Measurements from ENCODE around the gene IER3IP1.
"Not testable (repeated sequence)": the region's sequence is repeated elsewhere in the genome, so short reads cannot be mapped to it uniquely, and the experiment has no call there.

IER3IP1 gene, protein sequence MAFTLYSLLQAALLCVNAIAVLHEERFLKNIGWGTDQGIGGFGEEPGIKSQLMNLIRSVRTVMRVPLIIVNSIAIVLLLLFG

DNA sequence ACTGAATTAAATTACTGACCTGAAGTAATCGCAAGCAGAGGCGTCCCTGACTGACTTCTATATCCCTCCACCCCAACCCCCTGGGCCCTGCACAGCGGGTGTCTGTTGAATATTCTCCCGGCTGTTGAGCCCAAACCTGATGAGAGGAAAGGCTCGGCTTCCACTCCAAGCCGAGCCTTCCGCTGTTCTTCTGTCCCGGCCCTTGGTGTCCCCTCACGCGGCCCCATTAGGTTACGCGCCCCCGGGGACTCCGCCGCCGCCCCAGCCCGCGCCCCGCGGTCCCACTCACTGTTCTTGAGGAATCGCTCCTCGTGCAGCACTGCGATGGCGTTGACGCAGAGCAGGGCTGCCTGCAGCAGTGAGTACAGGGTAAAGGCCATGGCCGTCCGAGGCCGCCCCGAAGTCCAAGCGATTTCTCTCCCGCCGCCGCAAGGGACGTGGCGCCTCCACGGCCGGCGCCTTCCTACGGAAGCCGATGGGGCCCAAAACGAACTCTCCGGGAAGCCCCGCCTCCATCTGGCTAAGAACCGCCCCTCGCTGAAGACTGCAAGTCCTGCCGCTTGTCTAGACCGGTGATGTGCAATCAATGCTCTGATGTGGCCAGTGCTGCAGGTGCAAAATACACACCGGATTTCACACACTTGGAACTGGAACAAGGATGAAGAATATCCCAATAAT lies at the start of gene IER3IP1:
TSS of gene IER3IP1 (minus strand) at position 467 of the 678 bp plus-strand sequence. CDS start at position 380, 87 bp downstream.
- peak; percentile 91 for DNase-seq (ENCODE audit: low spot score)

DNA sequence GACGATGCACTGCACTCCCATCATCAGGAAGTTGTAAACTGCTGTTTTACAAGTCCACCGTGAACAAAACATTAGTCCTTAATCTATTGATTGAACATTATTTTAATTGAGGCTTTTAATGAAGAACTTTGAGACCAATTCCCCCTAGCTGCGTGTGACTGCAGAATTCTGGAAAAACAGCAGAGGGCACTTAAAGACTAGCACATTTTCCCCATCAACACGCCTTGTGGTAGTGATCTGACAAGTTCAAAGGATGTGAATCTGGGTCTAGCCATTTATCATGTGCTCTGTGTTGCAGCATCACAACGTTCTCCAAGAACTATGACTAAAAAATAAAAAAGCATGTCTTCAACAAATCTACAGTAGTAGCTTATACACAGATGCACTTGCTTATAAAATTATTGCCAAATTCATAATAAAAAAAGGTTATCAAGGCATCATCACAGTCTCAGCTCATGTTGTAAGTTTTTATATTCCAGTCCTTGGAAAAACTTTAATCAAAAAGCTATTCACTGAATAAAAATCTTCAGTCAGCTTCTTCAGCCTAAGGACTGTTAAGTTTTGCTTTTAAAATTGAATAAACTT lies 39.5 kb upstream of the IER3IP1 start:
- peak; percentile 82 for DNase-seq (ENCODE audit: low spot score)

DNA sequence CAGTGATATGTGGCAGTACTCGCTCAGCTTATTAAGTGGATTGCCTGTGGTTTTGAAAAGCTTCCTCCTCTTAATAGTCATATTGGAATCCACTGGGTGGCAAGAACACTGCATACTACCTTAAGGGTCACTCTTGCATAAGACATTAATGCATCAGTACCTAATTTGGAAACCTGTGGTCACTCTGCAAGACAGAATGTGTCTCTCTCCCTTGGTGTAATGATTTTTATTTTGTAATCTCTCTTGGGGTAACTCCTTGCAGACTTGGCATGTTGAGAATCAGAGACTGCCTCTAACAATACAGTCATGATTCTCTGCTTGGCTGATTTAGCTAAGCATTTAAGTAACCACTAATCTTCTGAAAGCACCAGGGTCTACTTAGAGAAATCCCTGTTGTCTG lies 33.0 kb upstream of the IER3IP1 start:
- DNase-seq (ENCODE audit: low spot score), result no peak

DNA sequence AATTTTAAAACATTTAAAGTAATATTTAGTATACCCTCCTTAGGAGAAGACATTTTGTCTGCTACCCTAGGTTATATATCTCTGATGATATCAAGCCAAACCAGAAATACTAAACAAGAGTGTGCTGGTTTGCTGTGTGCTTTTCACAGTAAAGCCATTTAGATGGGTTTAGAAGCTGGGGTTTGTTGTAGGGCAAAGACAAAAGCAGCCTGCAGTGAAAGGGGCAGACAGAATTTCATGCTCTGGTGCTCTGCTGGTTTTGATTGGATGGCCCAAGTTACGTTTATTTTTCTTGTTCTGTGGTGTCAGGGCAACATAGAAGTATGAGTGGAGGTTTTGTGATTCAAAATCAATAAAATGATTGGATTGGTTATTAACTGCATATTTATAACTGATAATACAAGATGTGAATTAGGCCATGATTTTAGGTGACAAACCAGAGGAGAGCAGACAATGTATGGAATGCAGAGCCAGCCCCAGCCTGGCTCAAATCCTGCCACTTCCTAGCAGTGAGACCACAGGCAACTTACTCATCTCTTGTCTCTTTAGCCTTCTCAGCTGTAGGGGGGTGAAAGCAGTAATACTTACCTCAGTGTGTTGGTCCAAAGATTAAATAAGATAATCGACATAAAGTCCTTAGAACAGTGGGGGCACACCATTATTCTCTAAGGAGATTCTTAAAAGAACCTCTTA lies 30.9 kb upstream of the IER3IP1 start:
- DNase-seq (ENCODE audit: low spot score), result no peak

DNA sequence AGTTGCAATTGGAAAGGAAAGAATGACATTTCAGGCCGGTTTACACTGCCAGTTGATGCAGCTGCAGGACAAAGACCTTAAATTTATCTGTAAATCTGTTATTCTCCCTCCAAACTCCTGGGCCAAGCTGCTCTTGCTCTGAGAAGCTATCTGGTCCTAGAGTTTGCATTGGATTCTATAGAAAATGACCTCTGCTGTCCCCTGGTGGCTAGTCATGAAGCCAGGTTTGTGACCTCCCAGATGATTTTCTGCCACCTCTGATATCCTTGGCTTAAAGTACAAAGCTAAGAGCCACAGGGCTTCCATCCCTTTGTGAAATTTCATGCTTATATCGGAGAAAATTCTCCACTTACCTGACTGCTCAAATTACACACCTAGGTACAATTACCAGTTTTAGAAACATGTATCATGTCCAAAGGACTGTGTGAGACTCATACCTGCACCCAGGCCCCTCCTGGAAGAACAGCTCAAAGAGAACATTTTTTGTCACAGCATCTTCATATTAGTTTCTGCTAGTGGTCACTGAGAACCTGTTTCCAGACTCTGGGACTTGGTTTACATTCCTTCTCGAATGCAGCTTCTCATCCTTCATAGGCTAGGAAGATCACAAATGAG lies 28.9 kb upstream of the IER3IP1 start:
- peak; percentile 34 for DNase-seq (ENCODE audit: low spot score)

DNA sequence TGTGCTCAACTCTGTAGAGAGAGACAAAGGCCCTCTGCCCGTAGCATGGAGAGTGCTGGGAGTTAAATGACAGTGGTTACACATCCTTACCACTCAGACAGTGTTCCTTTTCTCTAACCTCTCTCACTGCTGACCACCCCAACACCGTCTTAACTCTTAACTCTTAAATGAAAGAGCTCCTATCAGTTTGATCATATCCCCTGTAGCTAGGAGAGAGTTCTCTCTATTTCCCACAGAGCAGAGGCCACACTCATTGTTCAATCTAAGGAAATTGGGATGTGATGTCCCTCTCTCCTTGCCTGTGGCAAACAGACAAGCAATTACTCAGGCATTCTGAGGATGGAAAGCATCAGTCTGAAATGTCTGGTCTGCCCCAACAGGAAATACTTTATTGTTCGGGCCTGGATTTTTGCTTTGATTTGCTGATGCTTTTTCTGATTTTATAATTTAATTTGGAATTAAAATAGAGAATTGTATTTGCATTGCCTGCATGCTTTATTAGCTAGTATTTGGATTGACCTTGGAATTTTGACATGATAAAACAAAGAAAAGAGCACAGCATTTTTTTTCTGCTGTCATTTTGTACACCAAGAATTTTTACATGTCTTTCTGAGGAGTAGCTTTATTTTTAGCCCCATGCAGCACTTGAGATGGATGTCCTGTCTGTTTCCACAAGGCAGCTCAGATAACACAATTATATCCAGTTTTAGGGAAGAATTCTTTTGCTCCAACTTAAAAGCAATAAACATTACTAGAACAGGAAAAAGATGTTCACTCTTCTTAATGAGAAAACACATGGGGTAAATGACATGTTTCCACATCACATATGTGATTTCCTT lies 27.7 kb upstream of the IER3IP1 start:
- DNase-seq (ENCODE audit: low spot score), result no peak

DNA sequence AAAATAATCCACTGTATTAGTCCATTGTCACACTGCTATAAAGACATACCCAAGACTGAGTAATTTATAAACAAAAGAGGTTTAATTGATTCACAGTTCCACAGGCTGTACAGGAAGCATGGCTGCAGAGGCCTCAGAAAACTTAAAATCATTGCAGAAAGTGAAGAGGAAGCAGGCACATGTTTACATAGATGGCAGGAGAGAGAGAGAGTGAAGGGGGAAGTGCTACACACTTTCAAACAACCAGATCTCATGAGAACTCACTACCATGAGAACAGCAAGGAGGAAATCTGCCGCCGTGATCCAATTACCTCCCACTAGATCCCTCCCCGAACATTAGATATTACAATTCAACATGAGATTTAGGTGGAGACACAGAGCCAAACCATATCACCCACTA lies 19.8 kb upstream of the IER3IP1 start:
- not testable (repeated sequence) for DNase-seq (ENCODE audit: low spot score)

DNA sequence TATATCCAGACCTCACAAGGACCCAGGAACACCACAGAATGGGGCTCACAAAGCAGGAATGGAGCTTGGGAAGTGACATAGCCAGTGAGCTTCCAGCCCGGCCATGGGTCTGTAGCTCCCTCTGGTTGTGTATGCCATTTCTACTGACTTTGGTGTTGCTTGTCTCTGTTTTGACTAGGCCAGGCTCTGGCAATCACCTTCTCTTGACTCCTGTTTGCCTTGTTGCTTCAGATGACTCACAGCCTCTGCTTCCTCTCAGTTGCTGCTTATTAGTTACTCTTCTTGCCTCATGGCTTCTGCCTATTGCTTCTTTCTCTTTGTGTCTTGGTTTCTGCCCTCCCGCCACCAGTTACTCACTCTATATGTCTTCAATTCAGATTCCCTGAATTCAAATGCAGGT lies 15.8 kb upstream of the IER3IP1 start:
- no peak for DNase-seq (ENCODE audit: low spot score)

DNA sequence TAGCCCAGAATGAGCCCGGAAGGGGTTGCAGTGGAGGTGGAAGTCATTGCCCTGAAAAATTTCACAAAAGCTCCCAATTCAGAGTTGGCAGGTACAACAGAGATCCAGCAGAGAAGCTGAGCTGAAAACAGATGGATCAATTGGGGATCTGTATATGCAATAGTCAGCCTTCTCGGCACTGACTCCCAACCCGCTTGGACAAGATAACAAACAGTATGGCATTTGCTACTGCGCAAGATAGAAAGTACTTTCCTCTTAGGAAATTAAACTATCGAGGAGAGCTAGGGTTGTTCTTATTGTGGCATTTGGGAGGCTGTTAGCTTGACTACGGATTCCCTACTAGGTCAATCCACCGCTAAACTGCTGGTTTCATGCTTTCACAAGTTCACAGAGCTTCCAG lies 11.6 kb upstream of the IER3IP1 start:
- no peak for DNase-seq (ENCODE audit: low spot score)

DNA sequence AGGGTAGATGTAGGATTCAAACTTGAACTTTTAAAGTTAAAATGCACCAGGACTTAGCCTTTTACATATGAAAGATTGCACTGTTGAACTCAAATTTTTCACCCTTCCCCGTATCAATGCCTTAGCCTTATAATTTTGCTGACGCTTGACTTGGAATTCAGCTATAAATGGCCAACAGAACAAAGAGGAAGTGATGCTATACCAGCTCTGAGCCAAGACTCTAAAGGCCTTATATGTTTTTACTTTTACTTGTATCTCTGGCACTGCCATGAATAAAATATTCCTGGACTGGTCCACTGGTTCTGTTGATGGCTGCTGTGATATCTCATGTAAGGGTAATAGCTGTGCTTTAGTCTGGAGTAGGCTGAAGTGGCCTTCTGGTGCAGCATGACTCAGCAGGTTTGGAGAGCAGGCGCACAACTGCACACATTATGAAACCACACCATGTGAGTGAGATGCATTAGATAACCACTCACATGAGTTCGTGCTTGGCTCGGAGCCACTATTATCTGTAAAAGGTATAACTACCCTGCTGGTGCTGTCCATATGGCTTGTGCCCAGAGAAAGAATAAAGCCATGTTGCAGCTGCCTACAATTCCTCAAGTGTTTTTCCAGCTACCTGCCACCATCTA lies 8.4 kb upstream of the IER3IP1 start:
- no peak for DNase-seq (ENCODE audit: low spot score)

DNA sequence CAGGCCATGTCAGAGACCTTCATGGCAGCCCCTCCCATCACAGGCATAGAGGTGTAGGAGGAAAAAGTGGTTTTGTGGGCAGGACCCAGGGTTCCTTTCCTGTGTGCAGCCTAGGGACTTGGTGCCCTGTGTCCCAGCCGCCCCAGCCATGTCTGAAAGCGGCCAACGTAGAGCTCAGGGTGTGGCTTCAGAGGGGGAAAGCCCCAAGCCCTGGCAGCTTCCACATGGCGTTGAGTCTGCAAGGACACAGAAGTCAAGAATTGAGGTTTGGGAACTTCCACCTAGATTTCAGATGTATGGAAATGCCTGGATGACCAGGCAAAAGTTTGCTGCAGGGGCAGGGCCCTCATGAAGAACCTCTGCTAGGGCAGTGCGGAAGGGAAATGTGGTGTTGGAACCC lies 6.0 kb upstream of the IER3IP1 start:
- DNase-seq (ENCODE audit: low spot score), result not testable (repeated sequence)

DNA sequence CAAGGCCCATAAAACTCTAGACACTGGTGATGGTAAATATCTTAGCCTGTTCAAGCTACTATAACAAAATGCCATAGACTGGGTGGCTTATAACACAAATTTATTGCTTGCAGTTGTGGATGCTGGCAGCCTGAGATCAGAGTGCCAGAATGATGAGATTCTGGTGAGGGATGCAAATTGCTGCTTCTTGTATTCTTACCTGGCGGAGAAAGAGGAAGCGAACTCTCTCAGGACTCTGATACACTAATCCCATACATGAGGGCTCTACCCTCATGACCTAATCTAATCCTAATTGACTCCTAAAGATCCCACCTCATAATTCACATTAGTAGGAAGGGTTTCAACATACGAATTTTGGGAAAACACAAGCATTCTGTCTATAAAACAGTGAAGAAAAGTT lies 4.6 kb upstream of the IER3IP1 start:
- no peak for DNase-seq (ENCODE audit: low spot score)

DNA sequence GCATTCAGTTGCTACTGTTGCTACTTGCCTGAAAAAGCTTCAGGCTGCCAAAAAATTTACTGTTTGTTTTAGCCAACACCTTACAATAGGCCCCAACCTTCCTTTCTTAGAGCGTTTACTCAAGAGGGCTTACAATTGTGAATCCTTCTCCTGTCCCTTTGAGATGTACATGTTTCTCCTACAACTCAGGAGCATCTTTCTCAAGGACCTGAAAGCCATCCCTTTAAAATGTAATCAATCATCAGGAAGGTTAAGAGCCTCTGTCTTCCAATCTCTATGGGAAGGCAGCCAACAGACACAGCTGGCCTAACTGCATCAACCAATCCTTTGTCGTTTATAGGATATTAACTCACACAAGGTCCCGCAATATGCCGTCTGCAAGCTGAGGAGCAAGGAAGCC lies 3.4 kb upstream of the IER3IP1 start:
- DNase-seq (ENCODE audit: low spot score), result no peak

DNA sequence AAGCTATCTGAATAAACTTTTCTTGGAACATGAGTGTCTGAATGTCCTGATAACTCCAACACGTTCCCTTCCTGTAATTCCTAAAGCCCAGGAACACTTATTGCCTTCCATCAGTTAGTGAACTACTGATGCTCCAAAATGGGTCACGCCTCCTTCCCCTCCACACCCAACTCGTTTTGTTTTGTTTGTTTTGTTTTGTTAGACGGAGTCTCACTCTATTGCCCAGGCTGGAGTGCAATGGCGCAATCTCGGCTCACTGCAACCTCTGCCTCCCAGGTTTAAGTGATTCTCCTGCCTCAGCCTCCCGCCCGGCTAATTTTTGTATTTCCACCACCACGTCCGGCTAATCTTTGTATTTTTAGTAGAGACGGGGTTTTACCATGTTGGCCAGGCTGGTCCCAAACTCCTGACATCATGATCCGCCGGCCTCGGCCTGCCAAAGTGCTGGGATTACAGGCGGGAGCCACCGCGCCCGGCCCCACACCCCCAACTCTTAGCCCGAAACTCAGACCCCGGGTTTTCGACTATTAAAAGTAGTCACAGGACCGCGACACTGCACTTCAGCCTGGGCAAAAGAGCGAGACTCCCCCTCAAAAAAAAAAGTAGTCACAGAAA lies 774 bp downstream of the IER3IP1 start:
- DNase-seq (ENCODE audit: low spot score), result no peak

DNA sequence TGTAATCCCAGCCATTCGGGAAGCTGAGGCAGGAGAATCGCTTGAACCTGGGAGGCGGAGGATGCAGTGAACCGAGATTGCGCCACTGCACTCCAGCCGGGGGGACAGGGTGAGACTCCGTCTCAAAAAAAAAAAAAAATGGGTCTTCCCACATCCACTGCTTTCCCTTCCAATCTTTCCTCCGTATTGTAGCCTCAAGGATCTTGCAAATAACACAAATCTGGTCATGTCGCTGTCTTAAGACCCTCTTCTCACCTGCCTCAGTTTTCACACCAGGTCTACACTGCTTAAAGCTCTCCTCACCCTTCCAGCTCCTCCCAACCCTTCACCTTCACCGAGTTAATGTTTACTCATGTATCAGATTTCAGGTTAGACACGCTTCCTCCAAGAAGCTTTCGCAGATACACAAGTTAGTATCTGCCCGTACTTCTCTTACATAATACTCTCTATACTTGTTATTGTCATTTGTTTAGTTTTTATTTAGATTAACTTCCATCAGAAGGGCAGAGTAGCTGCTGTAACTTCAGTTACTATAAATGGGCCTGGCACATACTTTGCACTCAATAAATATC lies 1.5 kb downstream of the IER3IP1 start:
- no peak for DNase-seq (ENCODE audit: low spot score)

DNA sequence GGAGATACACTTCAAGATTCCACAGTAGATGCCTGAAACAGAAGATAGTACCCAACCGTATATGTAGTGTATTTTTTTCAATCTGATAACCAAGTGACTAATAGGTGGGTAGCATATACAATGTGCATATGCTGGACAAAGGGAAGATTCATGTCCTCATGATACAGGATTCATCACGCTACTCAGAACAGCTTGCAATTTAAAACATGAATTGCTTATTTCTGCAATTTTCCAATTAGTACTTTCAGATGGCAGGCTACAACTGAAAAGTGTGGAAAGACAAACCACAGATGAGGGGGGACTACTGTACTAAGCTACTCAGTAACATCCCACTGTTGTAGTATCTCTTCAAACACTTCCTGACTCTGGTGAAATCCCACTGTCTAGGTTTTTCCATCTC lies 3.7 kb downstream of the IER3IP1 start:
- no peak for DNase-seq (ENCODE audit: low spot score)

DNA sequence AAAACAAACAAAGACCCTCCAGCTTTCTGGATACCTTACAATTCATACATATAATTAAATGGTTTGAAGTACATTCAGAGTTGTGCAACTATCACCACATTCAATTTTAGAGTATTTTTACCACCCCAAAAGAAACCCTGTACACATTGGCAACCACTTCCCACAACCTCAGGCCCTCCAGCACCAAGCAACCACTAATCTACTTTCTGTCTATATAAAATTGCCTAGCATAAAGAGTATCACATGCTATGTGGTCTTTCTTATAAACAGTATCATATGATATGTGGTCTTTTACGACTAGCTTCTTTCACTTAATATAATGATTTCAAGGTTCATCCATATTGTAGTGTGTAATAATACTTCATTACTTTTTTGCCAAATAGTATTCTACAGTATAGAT lies 7.3 kb downstream of the IER3IP1 start:
- no peak for DNase-seq (ENCODE audit: low spot score)

DNA sequence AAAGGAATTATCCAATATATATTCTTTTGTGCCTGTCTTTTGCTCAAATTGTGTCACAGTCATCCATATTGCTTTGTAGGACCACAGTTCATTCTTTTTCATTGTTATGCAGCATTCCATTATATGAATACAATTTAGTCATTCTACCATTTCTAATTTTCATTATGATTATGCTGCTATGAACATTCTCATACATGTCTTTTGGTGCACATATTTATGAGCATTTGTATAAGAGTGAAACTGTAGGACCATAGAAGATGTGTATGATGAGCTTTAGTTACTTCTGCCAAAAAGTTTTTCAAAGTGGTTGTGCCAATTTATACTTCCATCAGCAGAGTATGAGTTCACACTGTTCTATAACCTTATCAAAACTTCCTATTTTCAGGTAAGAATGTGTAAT lies 7.7 kb downstream of the IER3IP1 start:
- DNase-seq (ENCODE audit: low spot score), result no peak

DNA sequence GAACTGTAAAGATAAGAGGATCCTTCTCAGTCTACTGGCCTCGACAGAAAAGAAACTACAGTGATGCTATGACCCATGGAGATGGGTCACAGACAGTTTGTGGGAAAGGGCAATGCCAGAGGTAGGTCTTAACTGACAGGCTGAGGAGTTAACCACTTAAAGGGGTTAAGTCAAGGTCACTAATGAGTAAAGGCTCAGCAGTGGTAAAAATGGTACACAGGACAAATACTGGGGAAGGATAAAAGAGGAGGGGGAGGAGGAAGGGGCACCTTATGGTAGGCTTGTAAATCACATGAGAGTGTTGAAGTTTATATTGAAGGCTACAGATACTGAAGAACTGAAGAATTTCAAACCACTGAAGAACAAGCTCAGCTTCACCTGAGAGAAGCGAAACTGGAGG lies 9.9 kb downstream of the IER3IP1 start:
- no peak for DNase-seq (ENCODE audit: low spot score)

DNA sequence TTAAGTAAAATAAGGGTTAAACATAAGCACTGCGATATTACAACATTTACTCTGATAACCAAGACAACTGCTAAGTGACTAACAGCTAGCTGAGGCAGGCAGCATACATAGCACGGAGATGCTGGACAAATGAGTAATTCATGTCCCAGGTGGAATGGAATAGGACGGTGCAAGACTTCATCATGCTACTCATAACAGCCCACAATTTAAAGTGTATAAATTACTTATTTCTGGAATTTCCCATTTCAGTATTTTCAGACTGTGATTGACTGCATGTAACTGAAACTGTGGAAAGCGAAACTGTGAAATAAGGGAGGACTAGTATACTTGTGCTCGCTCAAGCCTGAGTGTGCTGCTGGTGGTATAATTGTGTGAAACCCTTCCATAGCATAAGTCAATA lies 12.9 kb downstream of the IER3IP1 start:
- DNase-seq (ENCODE audit: low spot score), result no peak

DNA sequence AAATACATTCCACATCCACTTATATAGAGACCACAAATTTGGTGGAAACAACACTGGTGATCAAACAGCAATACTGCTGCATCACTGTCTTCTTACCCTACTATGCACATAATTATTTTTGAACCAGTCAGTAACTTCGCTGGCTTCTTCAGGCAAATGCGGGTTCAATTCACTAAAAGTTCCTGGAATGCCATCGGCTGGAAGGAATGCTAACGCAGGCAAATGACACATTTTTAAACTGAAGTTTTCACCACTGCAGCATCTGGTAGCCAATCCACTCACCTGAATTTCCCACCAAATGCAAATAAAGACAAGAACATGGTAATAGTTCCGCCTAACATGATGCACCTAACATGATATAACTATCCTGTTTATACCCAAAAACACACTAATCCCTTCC lies 15.9 kb downstream of the IER3IP1 start:
- no peak for DNase-seq (ENCODE audit: low spot score)
